ENCODE data around the gene FIG4.

- TF ChIP-seq POLR2A (IDR thresholded peaks at IDR 0.05; ENCODE audit: borderline replicate concordance, extremely low read depth, insufficient read depth, insufficient read length) (no peak), EZH2phosphoT487 (IDR thresholded peaks at IDR 0.05; ENCODE audit: borderline replicate concordance) (no peak), EZH2 (IDR thresholded peaks at IDR 0.05) (no peak), CTCF (IDR thresholded peaks at IDR 0.05 in 2 of 3, conservative IDR thresholded peaks at IDR 0.05 in 1 of 3; ENCODE audit: borderline replicate concordance in 1 of 3, insufficient read depth in 1 of 3, low read depth in 2 of 3, low read length in 2 of 3) (no peak), EGR1 (IDR thresholded peaks at IDR 0.05; ENCODE audit: low read depth) (no peak), CBX3 (IDR thresholded peaks at IDR 0.05; ENCODE audit: low read depth) (no peak), POLR2AphosphoS5 (IDR thresholded peaks at IDR 0.05; ENCODE audit: low read depth, low read length) (no peak)
Measured at GRCh38 chr6:109701774-109702173, 10.7 kb downstream of the FIG4 start.

Measured in HCT116 (cell line).